ENCODE data around the gene TBC1D22A.

- TF ChIP-seq EZH2 (IDR thresholded peaks at IDR 0.05; ENCODE audit: borderline replicate concordance, low read length) = no peak
- TF ChIP-seq, protein P1, sequence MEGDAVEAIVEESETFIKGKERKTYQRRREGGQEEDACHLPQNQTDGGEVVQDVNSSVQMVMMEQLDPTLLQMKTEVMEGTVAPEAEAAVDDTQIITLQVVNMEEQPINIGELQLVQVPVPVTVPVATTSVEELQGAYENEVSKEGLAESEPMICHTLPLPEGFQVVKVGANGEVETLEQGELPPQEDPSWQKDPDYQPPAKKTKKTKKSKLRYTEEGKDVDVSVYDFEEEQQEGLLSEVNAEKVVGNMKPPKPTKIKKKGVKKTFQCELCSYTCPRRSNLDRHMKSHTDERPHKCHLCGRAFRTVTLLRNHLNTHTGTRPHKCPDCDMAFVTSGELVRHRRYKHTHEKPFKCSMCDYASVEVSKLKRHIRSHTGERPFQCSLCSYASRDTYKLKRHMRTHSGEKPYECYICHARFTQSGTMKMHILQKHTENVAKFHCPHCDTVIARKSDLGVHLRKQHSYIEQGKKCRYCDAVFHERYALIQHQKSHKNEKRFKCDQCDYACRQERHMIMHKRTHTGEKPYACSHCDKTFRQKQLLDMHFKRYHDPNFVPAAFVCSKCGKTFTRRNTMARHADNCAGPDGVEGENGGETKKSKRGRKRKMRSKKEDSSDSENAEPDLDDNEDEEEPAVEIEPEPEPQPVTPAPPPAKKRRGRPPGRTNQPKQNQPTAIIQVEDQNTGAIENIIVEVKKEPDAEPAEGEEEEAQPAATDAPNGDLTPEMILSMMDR (IDR thresholded peaks at IDR 0.05; ENCODE audit: low read length) = no peak
Observed at GRCh38 chr22:46835288-46835687, 72.8 kb downstream of the TBC1D22A start.
